A549 (cell line): ENCODE data around the gene SHC4. TPM values are rescaled to one million over a fixed set of nuclear protein-coding genes. Genes with fewer than 3 reads are reported as not detected.

Source experiments
- ATAC-seq, 2 experiments: fragments of 200-7000 bp in 1 of 2; fragments of >200 bp in 1 of 2; cut with Nextera tagmentation in 1 of 2; cut with Tn5 transposase in 1 of 2; 3 replicates each; pipeline versions ENCODE4 v1.8.0 to v1.9.1; 2018 to 2020; ENCODE audit warnings: mild to moderate bottlenecking in 1 of 2, moderate library complexity in 1 of 2
- CTCF ChIA-PET: fragments of 300-600 bp; sonication (Branson Sonifier 250); formaldehyde crosslinking; extraction: SDS; loops from one replicate; lab custom pipeline; 2021; ENCODE audit warnings: antibody characterized with exemption, inconsistent platforms; lab: Yijun Ruan, JAX
- POLR2A ChIA-PET: fragments of 350-600 bp; formaldehyde crosslinking; extraction: SDS; loops from one replicate; lab custom pipeline; 2021; ENCODE audit warnings: antibody characterized with exemption, inconsistent platforms; lab: Yijun Ruan, JAX
- DNase-seq, 2 experiments: peaks; one replicate each; pipeline versions ENCODE4 v3.0.0 to v3.0.0-alpha.2; 2011 to 2016; ENCODE audit warnings: low read depth in 1 of 2, low spot score in 1 of 2
- FAIRE-seq: peaks from 2 replicates; lab custom pipeline; 2011; peaks lifted over from hg19 to GRCh38; lab: Jason Lieb, UNC
- H3K27ac ChIP-seq, 2 experiments: fragments of >200 bp; sonication (Bioruptor Twin); formaldehyde crosslinking; 3 replicates each; pipeline ENCODE4 v1.5.1; 2016 to 2017
- H3K4me1 ChIP-seq: fragments of >200 bp; sonication (Bioruptor Twin); formaldehyde crosslinking; 3 replicates; pipeline ENCODE4 v1.6.1; 2016
- H3K4me2 ChIP-seq: fragments of >200 bp; sonication (Bioruptor Twin); formaldehyde crosslinking; 3 replicates; pipeline ENCODE4 v1.6.1; 2016
- H3K4me3 ChIP-seq: fragments of >200 bp; sonication (Bioruptor Twin); formaldehyde crosslinking; 3 replicates; pipeline ENCODE4 v1.5.1; 2016
- H3K9me3 ChIP-seq: fragments of >200 bp; sonication (Bioruptor Twin); formaldehyde crosslinking; 3 replicates; pipeline ENCODE4 v1.6.1; 2016
- CEBPB ChIP-seq, 2 experiments: fragments of >200 bp in 1 of 2; sonication (Bioruptor Twin) in 1 of 2; formaldehyde crosslinking in 1 of 2; IDR thresholded peaks; 2 replicates each; pipeline ENCODE4 v1.6.1; 2012 to 2016
- CHD2 ChIP-seq: fragments of 150-350 bp; IDR thresholded peaks from 2 replicates; pipeline ENCODE4 v1.6.1; 2014; ENCODE audit warnings: low read length; ENCODE audit not compliant: partially characterized antibody
- EHMT2 ChIP-seq: fragments of 200-600 bp; sonication (generic); IDR thresholded peaks from 2 replicates; pipeline ENCODE4 v1.6.1; 2016; ENCODE audit warnings: antibody characterized with exemption, low read depth, mild to moderate bottlenecking, moderate library complexity
- FOSB ChIP-seq: fragments of 250-450 bp; sonication (Bioruptor Pico); IDR thresholded peaks from 2 replicates; pipeline ENCODE4 v1.5.0; 2020; ENCODE audit warnings: mild to moderate bottlenecking, moderate library complexity
- FOSL2 ChIP-seq, 2 experiments: fragments of 450-650 bp in 1 of 2; fragments of >200 bp in 1 of 2; sonication (Bioruptor Twin) in 1 of 2; formaldehyde crosslinking; IDR thresholded peaks; 2 replicates each; pipeline versions ENCODE4 v1.5.0 to v1.6.1; 2016 to 2020; ENCODE audit warnings: mild to moderate bottlenecking in 1 of 2, moderate library complexity in 1 of 2
- GATA3 ChIP-seq: IDR thresholded peaks from 2 replicates; pipeline ENCODE4 v1.6.1; 2012; ENCODE audit warnings: borderline replicate concordance
- HEYL ChIP-seq: fragments of 250-450 bp; sonication (Bioruptor Pico); IDR thresholded peaks from 2 replicates; pipeline ENCODE4 v1.8.0; 2021; ENCODE audit warnings: mild to moderate bottlenecking, moderate library complexity
- HOXB5 ChIP-seq: fragments of 250-450 bp; sonication (Bioruptor Pico); IDR thresholded peaks from 2 replicates; pipeline ENCODE4 v1.5.0; 2020; ENCODE audit warnings: mild to moderate bottlenecking, moderate library complexity
- JUNB ChIP-seq: fragments of >200 bp; sonication (Bioruptor Twin); formaldehyde crosslinking; IDR thresholded peaks from 2 replicates; pipeline ENCODE4 v1.6.1; 2016
- MYC ChIP-seq: IDR thresholded peaks from 2 replicates; pipeline ENCODE4 v1.6.1; 2012; ENCODE audit warnings: mild to moderate bottlenecking, inconsistent platforms, low read length, improper control_type of control experiment, borderline replicate concordance
- NPAS2 ChIP-seq: fragments of 250-450 bp; sonication (Bioruptor Pico); IDR thresholded peaks from 2 replicates; pipeline ENCODE4 v1.8.0; 2022; ENCODE audit warnings: mild to moderate bottlenecking, moderate library complexity, borderline replicate concordance
- PHF8 ChIP-seq: fragments of 200-600 bp; sonication (generic); IDR thresholded peaks from 2 replicates; pipeline ENCODE4 v1.6.1; 2016; ENCODE audit warnings: low read depth, mild to moderate bottlenecking, antibody characterized with exemption, moderate library complexity, borderline replicate concordance
- POLR2A ChIP-seq: IDR thresholded peaks from 2 replicates; pipeline ENCODE4 v1.6.1; 2012; ENCODE audit warnings: mild to moderate bottlenecking, low read length
- RAD21 ChIP-seq, 2 experiments: fragments of >200 bp in 1 of 2; sonication (Bioruptor Twin) in 1 of 2; formaldehyde crosslinking in 1 of 2; IDR thresholded peaks in 1 of 2; conservative IDR thresholded peaks in 1 of 2; 2 replicates in 1 of 2; 3 replicates in 1 of 2; pipeline ENCODE4 v1.6.1; 2012 to 2018; ENCODE audit warnings: inconsistent platforms in 1 of 2
- RCOR1 ChIP-seq: fragments of 150-350 bp; IDR thresholded peaks from 2 replicates; pipeline ENCODE4 v1.6.1; 2014; ENCODE audit warnings: antibody characterized with exemption, low read length, low read depth
- RFX5 ChIP-seq: fragments of 450-650 bp; IDR thresholded peaks from 2 replicates; pipeline ENCODE4 v1.7.1; 2014; ENCODE audit warnings: antibody characterized with exemption, mild to moderate bottlenecking, moderate library complexity
- RNF2 ChIP-seq: fragments of 200-600 bp; sonication (generic); IDR thresholded peaks from 2 replicates; pipeline ENCODE4 v1.6.1; 2016; ENCODE audit warnings: low read depth, mild to moderate bottlenecking, antibody characterized with exemption, moderate library complexity, borderline replicate concordance
- SREBF2 ChIP-seq: fragments of 450-650 bp; IDR thresholded peaks from 2 replicates; pipeline ENCODE4 v1.6.1; 2014; ENCODE audit warnings: mild to moderate bottlenecking, moderate library complexity
- TFCP2L1 ChIP-seq: fragments of 250-450 bp; sonication (Bioruptor Pico); IDR thresholded peaks from 2 replicates; pipeline ENCODE4 v1.5.0; 2021; ENCODE audit warnings: mild to moderate bottlenecking
- TP53 ChIP-seq: fragments of 250-450 bp; sonication (Bioruptor Pico); IDR thresholded peaks from 2 replicates; pipeline ENCODE4 v1.5.0; 2021; ENCODE audit warnings: mild to moderate bottlenecking, moderate library complexity
- ZFP36 ChIP-seq: fragments of 450-650 bp; IDR thresholded peaks from 2 replicates; pipeline ENCODE4 v1.6.1; 2014; ENCODE audit warnings: borderline replicate concordance; ENCODE audit not compliant: partially characterized antibody
- ZNF302 ChIP-seq: fragments of 250-450 bp; sonication (Bioruptor Pico); IDR thresholded peaks from 2 replicates; pipeline ENCODE4 v1.9.0; 2021; ENCODE audit warnings: inconsistent platforms, mild to moderate bottlenecking, moderate library complexity
- ZSCAN20 ChIP-seq: fragments of 250-450 bp; sonication (Bioruptor Pico); IDR thresholded peaks from 2 replicates; pipeline ENCODE4 v1.8.0; 2022; ENCODE audit warnings: mild to moderate bottlenecking, moderate library complexity
- WGBS: methylation state at CpG from one replicate; pipeline ENCODE4 v1.1.6; 2017; ENCODE audit errors: missing lambda C conversion rate; 5-methylcytosine and 5-hydroxymethylcytosine counted together
- polyA plus RNA-seq, 4 experiments: library from polyadenylated mRNA; depleted of rRNA in 3 of 4; stranded (reverse); fragments of >200 nt; fragmentation: RNase III in 1 of 4; extraction: RNeasy Plus Mini Kit Qiagen cat#74134 plus additional on column Dnase treatment in 1 of 4; gene quantifications; 2 replicates in 3 of 4; 3 replicates in 1 of 4; pipeline ENCODE4 v1.2.3, GENCODE V29; 2011 to 2017
- TF ChIP-seq, protein P1 (sequence below): fragments of 250-450 bp; sonication (Bioruptor Pico); IDR thresholded peaks from 2 replicates; pipeline ENCODE4 v1.5.0; 2021; ENCODE audit warnings: mild to moderate bottlenecking, moderate library complexity, borderline replicate concordance
- TF ChIP-seq, protein P2 (sequence below): fragments of 200-600 bp; sonication (generic); IDR thresholded peaks from 2 replicates; pipeline ENCODE4 v1.6.1; 2016; ENCODE audit warnings: antibody characterized with exemption, mild to moderate bottlenecking, moderate library complexity
- TF ChIP-seq, protein P3 (sequence below): fragments of 450-650 bp; IDR thresholded peaks from 2 replicates; pipeline ENCODE4 v1.6.1; 2014; ENCODE audit warnings: antibody characterized with exemption
- TF ChIP-seq, protein P4 (sequence below): IDR thresholded peaks from 2 replicates; pipeline ENCODE4 v1.6.1; 2012
- TF ChIP-seq, protein P5 (sequence below): fragments of 250-450 bp; sonication (Bioruptor Pico); IDR thresholded peaks from 2 replicates; pipeline ENCODE4 v1.5.0; 2020; ENCODE audit warnings: low read depth, mild to moderate bottlenecking, moderate library complexity

The SHC4 gene
- polyA plus RNA-seq, 2 of the 4 experiments (the other 2 are of a cell fraction): 0.08 to 0.16 TPM

DNA sequence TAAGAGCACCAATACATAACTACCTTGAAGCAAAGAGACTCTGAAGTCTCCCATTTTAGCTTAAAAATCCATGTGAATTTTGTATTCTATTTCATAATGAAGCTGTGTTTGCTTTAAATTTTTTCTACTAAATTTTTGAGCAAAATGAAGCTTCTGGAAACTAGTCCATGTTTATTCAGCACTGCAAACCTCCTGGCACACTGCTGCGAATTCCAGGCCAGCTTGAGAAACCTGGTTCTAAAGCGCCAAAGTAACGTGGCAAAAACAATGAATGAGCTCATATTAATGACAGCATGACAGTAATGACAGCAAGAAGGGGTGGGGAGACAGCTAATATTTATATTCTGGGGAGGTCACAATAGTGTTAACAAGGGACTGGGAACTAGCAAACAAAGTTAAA lies 178.5 kb downstream of the SHC4 start:
- FAIRE-seq (no peak), DNase-seq (no peak), ATAC-seq (no peak)
- Histone ChIP-seq H3K4me2 (no peak overlapping the region), H3K4me3 (no peak overlapping the region), H3K27ac (no peak overlapping the region), H3K9me3 (no peaks in the 10 kb centered on the region), H3K4me1 (no peaks in the 10 kb centered on the region)
- ChIA-PET CTCF (no interaction called here), POLR2A (no interaction called here)
- TF ChIP-seq RAD21 (conservative IDR thresholded peaks at IDR 0.05 in 1 of 2, IDR thresholded peaks at IDR 0.05 in 1 of 2): no peak
- no peak for TF ChIP-seq MYC
- no peak for TF ChIP-seq FOSB (CRISPR knock-in tag)
- TF ChIP-seq EHMT2: no peak
- no peak for TF ChIP-seq HOXB5 (CRISPR knock-in tag)
- TF ChIP-seq JUNB: no peak
- TF ChIP-seq, protein P1, sequence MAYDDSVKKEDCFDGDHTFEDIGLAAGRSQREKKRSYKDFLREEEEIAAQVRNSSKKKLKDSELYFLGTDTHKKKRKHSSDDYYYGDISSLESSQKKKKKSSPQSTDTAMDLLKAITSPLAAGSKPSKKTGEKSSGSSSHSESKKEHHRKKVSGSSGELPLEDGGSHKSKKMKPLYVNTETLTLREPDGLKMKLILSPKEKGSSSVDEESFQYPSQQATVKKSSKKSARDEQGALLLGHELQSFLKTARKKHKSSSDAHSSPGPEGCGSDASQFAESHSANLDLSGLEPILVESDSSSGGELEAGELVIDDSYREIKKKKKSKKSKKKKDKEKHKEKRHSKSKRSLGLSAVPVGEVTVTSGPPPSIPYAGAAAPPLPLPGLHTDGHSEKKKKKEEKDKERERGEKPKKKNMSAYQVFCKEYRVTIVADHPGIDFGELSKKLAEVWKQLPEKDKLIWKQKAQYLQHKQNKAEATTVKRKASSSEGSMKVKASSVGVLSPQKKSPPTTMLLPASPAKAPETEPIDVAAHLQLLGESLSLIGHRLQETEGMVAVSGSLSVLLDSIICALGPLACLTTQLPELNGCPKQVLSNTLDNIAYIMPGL (CRISPR knock-in tag): no peak
- no peak for TF ChIP-seq HEYL (CRISPR knock-in tag)
- no peak for TF ChIP-seq SREBF2
- no peak for TF ChIP-seq TP53 (CRISPR knock-in tag)
- no peak for TF ChIP-seq PHF8
- TF ChIP-seq CHD2: no peak
- 90% methylated on average over 3 of the region's 3 CpGs for WGBS

DNA sequence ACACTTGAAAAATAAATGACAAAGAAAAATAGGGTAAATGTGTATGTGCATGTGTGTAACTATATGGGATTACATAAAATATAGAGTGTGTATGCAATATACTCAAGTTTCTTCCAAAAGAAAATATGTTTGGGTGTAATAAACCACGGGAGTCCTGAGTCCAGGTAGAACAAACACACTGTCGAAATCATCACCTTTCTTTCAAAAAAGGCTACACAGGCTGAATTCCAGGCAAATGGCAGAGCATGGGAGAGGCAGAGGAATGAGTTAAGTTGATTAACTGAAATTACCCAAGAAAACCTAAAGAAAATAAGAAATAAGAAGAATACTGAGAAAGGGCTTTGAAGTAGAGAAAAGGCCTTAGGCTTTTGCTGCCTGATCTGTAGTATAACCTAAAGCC lies 179.0 kb downstream of the SHC4 start:
- no peak for TF ChIP-seq HOXB5 (CRISPR knock-in tag)
- no peak for TF ChIP-seq ZFP36
- TF ChIP-seq RCOR1: no peak
- TF ChIP-seq RFX5: no peak
- TF ChIP-seq, protein P2, sequence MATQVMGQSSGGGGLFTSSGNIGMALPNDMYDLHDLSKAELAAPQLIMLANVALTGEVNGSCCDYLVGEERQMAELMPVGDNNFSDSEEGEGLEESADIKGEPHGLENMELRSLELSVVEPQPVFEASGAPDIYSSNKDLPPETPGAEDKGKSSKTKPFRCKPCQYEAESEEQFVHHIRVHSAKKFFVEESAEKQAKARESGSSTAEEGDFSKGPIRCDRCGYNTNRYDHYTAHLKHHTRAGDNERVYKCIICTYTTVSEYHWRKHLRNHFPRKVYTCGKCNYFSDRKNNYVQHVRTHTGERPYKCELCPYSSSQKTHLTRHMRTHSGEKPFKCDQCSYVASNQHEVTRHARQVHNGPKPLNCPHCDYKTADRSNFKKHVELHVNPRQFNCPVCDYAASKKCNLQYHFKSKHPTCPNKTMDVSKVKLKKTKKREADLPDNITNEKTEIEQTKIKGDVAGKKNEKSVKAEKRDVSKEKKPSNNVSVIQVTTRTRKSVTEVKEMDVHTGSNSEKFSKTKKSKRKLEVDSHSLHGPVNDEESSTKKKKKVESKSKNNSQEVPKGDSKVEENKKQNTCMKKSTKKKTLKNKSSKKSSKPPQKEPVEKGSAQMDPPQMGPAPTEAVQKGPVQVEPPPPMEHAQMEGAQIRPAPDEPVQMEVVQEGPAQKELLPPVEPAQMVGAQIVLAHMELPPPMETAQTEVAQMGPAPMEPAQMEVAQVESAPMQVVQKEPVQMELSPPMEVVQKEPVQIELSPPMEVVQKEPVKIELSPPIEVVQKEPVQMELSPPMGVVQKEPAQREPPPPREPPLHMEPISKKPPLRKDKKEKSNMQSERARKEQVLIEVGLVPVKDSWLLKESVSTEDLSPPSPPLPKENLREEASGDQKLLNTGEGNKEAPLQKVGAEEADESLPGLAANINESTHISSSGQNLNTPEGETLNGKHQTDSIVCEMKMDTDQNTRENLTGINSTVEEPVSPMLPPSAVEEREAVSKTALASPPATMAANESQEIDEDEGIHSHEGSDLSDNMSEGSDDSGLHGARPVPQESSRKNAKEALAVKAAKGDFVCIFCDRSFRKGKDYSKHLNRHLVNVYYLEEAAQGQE: no peak
- TF ChIP-seq, protein P3, sequence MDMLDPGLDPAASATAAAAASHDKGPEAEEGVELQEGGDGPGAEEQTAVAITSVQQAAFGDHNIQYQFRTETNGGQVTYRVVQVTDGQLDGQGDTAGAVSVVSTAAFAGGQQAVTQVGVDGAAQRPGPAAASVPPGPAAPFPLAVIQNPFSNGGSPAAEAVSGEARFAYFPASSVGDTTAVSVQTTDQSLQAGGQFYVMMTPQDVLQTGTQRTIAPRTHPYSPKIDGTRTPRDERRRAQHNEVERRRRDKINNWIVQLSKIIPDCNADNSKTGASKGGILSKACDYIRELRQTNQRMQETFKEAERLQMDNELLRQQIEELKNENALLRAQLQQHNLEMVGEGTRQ: no peak
- TF ChIP-seq GATA3: no peak
- TF ChIP-seq, protein P4, sequence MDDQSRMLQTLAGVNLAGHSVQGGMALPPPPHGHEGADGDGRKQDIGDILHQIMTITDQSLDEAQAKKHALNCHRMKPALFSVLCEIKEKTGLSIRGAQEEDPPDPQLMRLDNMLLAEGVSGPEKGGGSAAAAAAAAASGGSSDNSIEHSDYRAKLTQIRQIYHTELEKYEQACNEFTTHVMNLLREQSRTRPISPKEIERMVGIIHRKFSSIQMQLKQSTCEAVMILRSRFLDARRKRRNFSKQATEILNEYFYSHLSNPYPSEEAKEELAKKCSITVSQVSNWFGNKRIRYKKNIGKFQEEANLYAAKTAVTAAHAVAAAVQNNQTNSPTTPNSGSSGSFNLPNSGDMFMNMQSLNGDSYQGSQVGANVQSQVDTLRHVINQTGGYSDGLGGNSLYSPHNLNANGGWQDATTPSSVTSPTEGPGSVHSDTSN: no peak
- no peak for TF ChIP-seq EHMT2
- TF ChIP-seq, protein P5, sequence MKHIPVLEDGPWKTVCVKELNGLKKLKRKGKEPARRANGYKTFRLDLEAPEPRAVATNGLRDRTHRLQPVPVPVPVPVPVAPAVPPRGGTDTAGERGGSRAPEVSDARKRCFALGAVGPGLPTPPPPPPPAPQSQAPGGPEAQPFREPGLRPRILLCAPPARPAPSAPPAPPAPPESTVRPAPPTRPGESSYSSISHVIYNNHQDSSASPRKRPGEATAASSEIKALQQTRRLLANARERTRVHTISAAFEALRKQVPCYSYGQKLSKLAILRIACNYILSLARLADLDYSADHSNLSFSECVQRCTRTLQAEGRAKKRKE: no peak
- no peak for TF ChIP-seq FOSB (CRISPR knock-in tag)
- no peak for TF ChIP-seq CEBPB (IDR thresholded peaks at IDR 0.05)
- no peak for TF ChIP-seq ZNF302
- no peak for TF ChIP-seq TFCP2L1 (CRISPR knock-in tag)
- TF ChIP-seq RNF2: no peak
- TF ChIP-seq ZSCAN20 (CRISPR knock-in tag): no peak
- TF ChIP-seq NPAS2 (CRISPR knock-in tag): no peak
- no peak for TF ChIP-seq POLR2A
- TF ChIP-seq FOSL2 (IDR thresholded peaks at IDR 0.05): no peak
- TF ChIP-seq FOSL2 (CRISPR knock-in tag; IDR thresholded peaks at IDR 0.05): no peak
- TF ChIP-seq PHF8: no peak
- Histone ChIP-seq H3K9me3 (no peaks in the 10 kb centered on the region), H3K4me1 (no peaks in the 10 kb centered on the region), H3K4me2 (no peak overlapping the region), H3K4me3 (no peak overlapping the region), H3K27ac (no peak overlapping the region)
- WGBS: 90% methylated on average over 2 of the region's 2 CpGs
- ATAC-seq (no peak), DNase-seq (no peak), FAIRE-seq (no peak)
- POLR2A ChIA-PET: no interaction called here
- CTCF ChIA-PET: no interaction called here
